NB4 (cell line): ENCODE measurements around the gene ITGA6.

Experiments
- DNase-seq: peaks from one replicate; pipeline ENCODE4 v3.0.0; 2010; ENCODE audit warnings: low read depth
- H3K4me3 ChIP-seq: one replicate; pipeline ENCODE4 v1.5.1; 2011; ENCODE audit warnings: mild to moderate bottlenecking, low read depth, low read length, moderate library complexity
- CTCF ChIP-seq: IDR thresholded peaks from one replicate; pipeline ENCODE4 v1.5.1; 2012; ENCODE audit warnings: low read depth, low read length
- MAX ChIP-seq: IDR thresholded peaks from 2 replicates; pipeline ENCODE4 v1.6.1; 2011; ENCODE audit warnings: low read depth, low read length
- MYC ChIP-seq: IDR thresholded peaks from 2 replicates; pipeline ENCODE4 v1.6.1; 2011; ENCODE audit warnings: low read depth, low read length
- POLR2A ChIP-seq: IDR thresholded peaks from 2 replicates; pipeline ENCODE4 v1.6.1; 2011; ENCODE audit warnings: mild to moderate bottlenecking; ENCODE audit not compliant: insufficient read length; ENCODE audit errors: extremely low read depth

The ITGA6 gene

GRCh38 chr2:172439509-172439860 is 12.1 kb downstream of the ITGA6 start:
- DNase-seq: no peak
- TF ChIP-seq MAX (no peak), CTCF (no peak), MYC (no peak), POLR2A (no peak)
- no peak overlapping the region for H3K4me3 ChIP-seq

DNA sequence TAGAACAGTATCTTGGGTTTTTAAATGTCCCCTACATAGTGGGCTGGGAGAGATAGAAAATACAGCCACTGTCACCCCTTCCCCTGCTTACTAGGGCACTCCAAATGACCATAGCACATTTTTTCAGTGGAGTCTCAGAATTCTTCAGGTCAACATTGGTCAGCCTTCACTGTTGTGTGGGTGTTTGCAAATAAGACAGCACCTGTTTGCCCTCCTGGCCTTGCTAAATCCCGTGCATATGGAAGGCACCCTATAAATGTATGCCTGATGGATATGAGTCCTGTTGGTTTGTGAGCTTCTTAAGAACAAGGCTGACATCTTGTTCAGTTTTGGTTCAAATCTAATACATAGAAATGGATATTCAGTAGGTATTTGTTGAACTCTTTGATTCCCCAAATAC is 12.5 kb downstream of the ITGA6 start:
- TF ChIP-seq MYC (no peak), CTCF (no peak), POLR2A (no peak), MAX (no peak)
- DNase-seq: no peak
- no peak overlapping the region for H3K4me3 ChIP-seq

GRCh38 chr2:172440795-172441194 is 13.4 kb downstream of the ITGA6 start:
- TF ChIP-seq MAX (no peak), POLR2A (no peak), CTCF (no peak), MYC (no peak)

DNA sequence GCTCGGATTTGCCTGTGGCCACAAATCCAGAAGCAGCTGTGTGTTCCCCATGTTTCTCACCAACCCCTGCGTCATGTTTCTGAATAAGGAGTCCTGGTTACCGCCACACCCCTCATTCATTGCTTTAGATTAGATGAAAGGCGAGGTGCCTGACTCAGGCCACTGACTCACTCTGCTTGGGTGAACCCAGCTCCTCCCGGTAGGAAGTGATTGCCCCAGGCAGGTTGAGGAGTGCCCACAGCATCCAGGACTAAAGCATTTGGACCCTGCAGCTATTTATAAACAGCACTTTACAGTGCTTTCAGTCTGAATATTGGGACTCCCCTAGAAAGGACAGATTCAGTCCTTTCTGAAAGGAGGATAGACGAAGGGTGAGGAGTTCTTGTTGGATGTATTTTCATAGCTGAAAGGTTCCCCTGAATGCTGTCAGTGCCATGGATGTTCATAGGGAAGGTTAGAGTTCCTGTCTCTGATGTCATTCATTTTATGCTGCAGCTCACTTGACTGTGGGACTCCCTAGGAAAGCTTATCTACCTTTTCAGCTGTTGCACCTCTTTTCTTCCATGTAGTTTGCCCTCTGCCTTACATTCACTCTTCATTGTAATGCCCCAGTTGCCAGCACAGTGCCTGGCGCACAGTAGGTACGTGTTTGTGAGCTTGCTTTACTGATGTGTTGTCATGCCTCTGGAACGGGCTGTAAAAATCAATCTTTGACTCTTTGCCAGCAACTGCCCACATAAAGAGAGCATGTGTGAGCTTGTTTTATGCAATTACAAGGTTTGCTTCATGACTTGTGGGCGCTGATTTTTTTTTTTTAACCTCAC is 14.9 kb downstream of the ITGA6 start:
- TF ChIP-seq MAX (no peak), POLR2A (no peak), CTCF (no peak), MYC (no peak)
- no peak for DNase-seq
- no peak overlapping the region for H3K4me3 ChIP-seq

More at GRCh38 chr2:172440795-172441194, 13.4 kb downstream of the ITGA6 start:
- no peak overlapping the region for H3K4me3 ChIP-seq
- DNase-seq: no peak

DNA sequence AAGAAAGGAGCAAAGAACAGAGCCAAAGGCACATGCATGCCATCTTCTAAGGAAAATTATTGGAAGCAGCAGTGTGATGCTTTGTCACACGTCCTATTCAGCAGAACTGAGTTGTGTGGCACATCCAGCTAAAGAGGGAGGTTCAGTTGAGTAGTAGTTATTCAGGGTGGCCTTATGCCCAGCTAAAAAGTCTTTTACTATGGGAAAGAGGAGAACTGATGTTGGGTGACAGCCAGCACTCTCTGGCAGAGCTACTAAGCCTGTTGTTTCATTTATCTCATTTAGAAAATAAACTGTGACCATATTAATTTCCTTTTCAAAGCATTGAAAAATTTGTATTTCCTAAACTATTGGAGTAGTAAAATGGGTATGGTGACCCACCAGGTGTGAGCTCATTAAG is 18.5 kb downstream of the ITGA6 start:
- TF ChIP-seq MYC: no peak
- TF ChIP-seq CTCF: no peak
- TF ChIP-seq POLR2A: no peak

More for the DNA sequence above, 18.5 kb downstream of the ITGA6 start:
- no peak for DNase-seq
- no peak overlapping the region for H3K4me3 ChIP-seq
